GM21390 (cell line): ENCODE measurements around the gene STARD3NL.
"Not testable (repeated sequence)": the region's sequence is repeated elsewhere in the genome, so short reads cannot be mapped to it uniquely, and the experiment has no call there.

ENCODE experiments used
- ATAC-seq: cut with Tn5 transposase; IDR thresholded peaks from one replicate; pipeline ENCODE4 v1.9.1; 2021; ENCODE audit not compliant: unreplicated experiment

The STARD3NL gene

GRCh38 chr7:38178004-38178694 is at the start of gene STARD3NL:
Gene STARD3NL, plus strand, starts transcription at chr7:38178245. Its CDS starts 29,260 bp downstream, at chr7:38207505.
- ATAC-seq = peak; percentile 97

- no peak for ATAC-seq
Observed at GRCh38 chr7:38129162-38129561, 48.9 kb upstream of the STARD3NL start.

GRCh38 chr7:38129579-38129978 is 48.5 kb upstream of the STARD3NL start:
- ATAC-seq = no peak

GRCh38 chr7:38138171-38138570 is 39.9 kb upstream of the STARD3NL start:
- ATAC-seq = no peak

GRCh38 chr7:38141187-38141586 is 36.9 kb upstream of the STARD3NL start:
- ATAC-seq = no peak

- peak; percentile 89 for ATAC-seq
Observed at GRCh38 chr7:38142736-38143135, 35.3 kb upstream of the STARD3NL start.

GRCh38 chr7:38147005-38147404 is 31.0 kb upstream of the STARD3NL start:
- no peak for ATAC-seq

- no peak for ATAC-seq
Observed at GRCh38 chr7:38151556-38151955, 26.5 kb upstream of the STARD3NL start.

- ATAC-seq = no peak
Observed at GRCh38 chr7:38153515-38153914, 24.5 kb upstream of the STARD3NL start.

GRCh38 chr7:38154278-38154677 is 23.8 kb upstream of the STARD3NL start:
- ATAC-seq = no peak

GRCh38 chr7:38160003-38160571 is 18.0 kb upstream of the STARD3NL start:
- no peak for ATAC-seq

- no peak for ATAC-seq
Observed at GRCh38 chr7:38162036-38162435, 16.0 kb upstream of the STARD3NL start.

GRCh38 chr7:38163671-38164070 is 14.4 kb upstream of the STARD3NL start:
- no peak for ATAC-seq

- ATAC-seq = no peak
Observed at GRCh38 chr7:38168890-38169570, 9.0 kb upstream of the STARD3NL start.

- no peak for ATAC-seq
Observed at GRCh38 chr7:38169847-38170246, 8.2 kb upstream of the STARD3NL start.

- ATAC-seq = peak; percentile 84
Observed at GRCh38 chr7:38171623-38172391, 6.2 kb upstream of the STARD3NL start.

- not testable (repeated sequence) for ATAC-seq
Observed at GRCh38 chr7:38175547-38175946, 2.5 kb upstream of the STARD3NL start.

GRCh38 chr7:38177621-38178003 is 433 bp upstream of the STARD3NL start:
- no peak for ATAC-seq

- ATAC-seq = peak; percentile 29
Observed at GRCh38 chr7:38178695-38179344, 775 bp downstream of the STARD3NL start.

- ATAC-seq = no peak
Observed at GRCh38 chr7:38179776-38180226, 1.8 kb downstream of the STARD3NL start.

GRCh38 chr7:38181111-38181510 is 3.1 kb downstream of the STARD3NL start:
- no peak for ATAC-seq
